Measurements from ENCODE around the gene SLC19A2. TPM values are rescaled to one million over a fixed set of nuclear protein-coding genes. Genes with fewer than 3 reads are reported as not detected.

Gene SLC19A2
- total RNA-seq, 4 donors from 2014 or later = 2.8 to 20.2 (median 14.9) TPM

- intact Hi-C loops (cut with DNase I; ENCODE audit: low total_unique reads) = no loop called here
- H3K36me3 ChIP-seq = no peaks in the 10 kb centered on the region
- WGBS, 2 donors (ENCODE audit: low coverage in 1 of 2) = 59 to 68% methylated on average over 3 of the region's 3 CpGs
- H3K9me3 ChIP-seq = no peaks in the 10 kb centered on the region
- peak overlapping the region; percentile 33 to 71 (median 59) for H3K27ac ChIP-seq
- H3K27me3 ChIP-seq = no peaks in the 10 kb centered on the region
- H3K4me1 ChIP-seq = peaks cover 0 to 50% (median 25%) of the 10 kb centered on the region in 4 donors
- DNase-seq = no peak
- TF ChIP-seq POLR2AphosphoS5 (IDR thresholded peaks at IDR 0.05) (peak in 1 of 3 donors; percentile 63), POLR2A (IDR thresholded peaks at IDR 0.05) (no peak), EP300 (IDR thresholded peaks at IDR 0.05; ENCODE audit: low read depth) (no peak)
- TF ChIP-seq, protein P1, sequence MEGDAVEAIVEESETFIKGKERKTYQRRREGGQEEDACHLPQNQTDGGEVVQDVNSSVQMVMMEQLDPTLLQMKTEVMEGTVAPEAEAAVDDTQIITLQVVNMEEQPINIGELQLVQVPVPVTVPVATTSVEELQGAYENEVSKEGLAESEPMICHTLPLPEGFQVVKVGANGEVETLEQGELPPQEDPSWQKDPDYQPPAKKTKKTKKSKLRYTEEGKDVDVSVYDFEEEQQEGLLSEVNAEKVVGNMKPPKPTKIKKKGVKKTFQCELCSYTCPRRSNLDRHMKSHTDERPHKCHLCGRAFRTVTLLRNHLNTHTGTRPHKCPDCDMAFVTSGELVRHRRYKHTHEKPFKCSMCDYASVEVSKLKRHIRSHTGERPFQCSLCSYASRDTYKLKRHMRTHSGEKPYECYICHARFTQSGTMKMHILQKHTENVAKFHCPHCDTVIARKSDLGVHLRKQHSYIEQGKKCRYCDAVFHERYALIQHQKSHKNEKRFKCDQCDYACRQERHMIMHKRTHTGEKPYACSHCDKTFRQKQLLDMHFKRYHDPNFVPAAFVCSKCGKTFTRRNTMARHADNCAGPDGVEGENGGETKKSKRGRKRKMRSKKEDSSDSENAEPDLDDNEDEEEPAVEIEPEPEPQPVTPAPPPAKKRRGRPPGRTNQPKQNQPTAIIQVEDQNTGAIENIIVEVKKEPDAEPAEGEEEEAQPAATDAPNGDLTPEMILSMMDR (IDR thresholded peaks at IDR 0.05) = no peak
- in situ Hi-C loops (cut with MboI; ENCODE audit: low pct_ligation_motif_present in 1 of 4, low pct_unique_long_range_greater_than_20kb in 1 of 4, low sequenced_read_pairs in 3 of 4) = no loop called here
- no peak overlapping the region for H3K4me3 ChIP-seq
These were observed 25.7 kb upstream of the SLC19A2 start for GRCh38 chr1:169511316-169512005.

- in situ Hi-C loops (cut with MboI; ENCODE audit: low pct_ligation_motif_present in 1 of 4, low pct_unique_long_range_greater_than_20kb in 1 of 4, low sequenced_read_pairs in 3 of 4) (no loop called here), intact Hi-C loops (cut with DNase I; ENCODE audit: low total_unique reads) (no loop called here)
- no peak overlapping the region for H3K4me3 ChIP-seq
- WGBS, 2 donors (ENCODE audit: low coverage in 1 of 2) = 85 to 86% methylated on average over 3 to 4 of the region's 4 CpGs
- no peaks in the 10 kb centered on the region for H3K27me3 ChIP-seq
- no peaks in the 10 kb centered on the region for H3K36me3 ChIP-seq
- no peak overlapping the region for H3K27ac ChIP-seq
- no peaks in the 10 kb centered on the region for H3K9me3 ChIP-seq
- TF ChIP-seq POLR2AphosphoS5 (IDR thresholded peaks at IDR 0.05) (no peak), EP300 (IDR thresholded peaks at IDR 0.05; ENCODE audit: low read depth) (no peak)
- TF ChIP-seq, protein P1 (IDR thresholded peaks at IDR 0.05) = no peak
- no peak for DNase-seq
- H3K4me1 ChIP-seq = peaks cover 0 to 45% (median 20%) of the 10 kb centered on the region in 4 donors
These were observed 24.3 kb upstream of the SLC19A2 start for GRCh38 chr1:169510060-169510459.

GRCh38 chr1:169509354-169509753, 23.6 kb upstream of the SLC19A2 start:
- Histone ChIP-seq H3K27ac (peak overlapping the region in 1 of 4 donors; percentile 31), H3K27me3 (no peaks in the 10 kb centered on the region), H3K9me3 (no peaks in the 10 kb centered on the region), H3K4me1 (peaks cover 0 to 42% (median 17%) of the 10 kb centered on the region in 4 donors), H3K36me3 (no peaks in the 10 kb centered on the region), H3K4me3 (no peak overlapping the region)
- intact Hi-C loops (cut with DNase I; ENCODE audit: low total_unique reads) = no loop called here
- in situ Hi-C loops (cut with MboI; ENCODE audit: low pct_ligation_motif_present in 1 of 4, low pct_unique_long_range_greater_than_20kb in 1 of 4, low sequenced_read_pairs in 3 of 4) = no loop called here
- 87 to 100% methylated on average over 1 of the region's 1 CpG for WGBS, 2 donors (ENCODE audit: low coverage in 1 of 2)
- TF ChIP-seq, protein P1 (IDR thresholded peaks at IDR 0.05) = no peak
- no peak for TF ChIP-seq POLR2AphosphoS5 (IDR thresholded peaks at IDR 0.05)
- no peak for TF ChIP-seq POLR2A (IDR thresholded peaks at IDR 0.05)
- TF ChIP-seq EP300 (IDR thresholded peaks at IDR 0.05; ENCODE audit: low read depth) = no peak
- no peak for DNase-seq

GRCh38 chr1:169508432-169509338, 22.9 kb upstream of the SLC19A2 start:
- Histone ChIP-seq H3K4me3 (no peak overlapping the region), H3K27ac (peak overlapping the region in 2 of 4 donors; percentile 3 to 31), H3K27me3 (no peaks in the 10 kb centered on the region), H3K4me1 (peaks cover 0 to 40% (median 17%) of the 10 kb centered on the region in 4 donors), H3K9me3 (no peaks in the 10 kb centered on the region), H3K36me3 (no peaks in the 10 kb centered on the region)
- WGBS, 2 donors (ENCODE audit: low coverage in 1 of 2) = 0 to 14% methylated on average over 1 to 3 of the region's 3 CpGs
- TF ChIP-seq POLR2A (IDR thresholded peaks at IDR 0.05) (no peak), EP300 (IDR thresholded peaks at IDR 0.05; ENCODE audit: low read depth) (no peak), POLR2AphosphoS5 (IDR thresholded peaks at IDR 0.05) (no peak)
- TF ChIP-seq, protein P1 (IDR thresholded peaks at IDR 0.05) = no peak
- intact Hi-C loops (cut with DNase I; ENCODE audit: low total_unique reads) = no loop called here
- no peak for DNase-seq
- in situ Hi-C loops (cut with MboI; ENCODE audit: low pct_ligation_motif_present in 1 of 4, low pct_unique_long_range_greater_than_20kb in 1 of 4, low sequenced_read_pairs in 3 of 4) = no loop called here
